GM18870 (cell line): ENCODE results near the gene SBNO2.

Experiments
- ATAC-seq: cut with Tn5 transposase; IDR thresholded peaks from one replicate; pipeline ENCODE4 v1.9.1; 2021; ENCODE audit warnings: moderate library complexity; ENCODE audit not compliant: unreplicated experiment

Gene SBNO2

GRCh38 chr19:1155352-1156304, 18.4 kb downstream of the SBNO2 start:
- no peak for ATAC-seq

- no peak for ATAC-seq
These were observed 19.2 kb downstream of the SBNO2 start for GRCh38 chr19:1154731-1155351.

GRCh38 chr19:1153891-1154730, 20.0 kb downstream of the SBNO2 start:
- ATAC-seq, result no peak

GRCh38 chr19:1151917-1152587, 22.0 kb downstream of the SBNO2 start:
- ATAC-seq, result no peak

- ATAC-seq, result no peak
These were observed 22.9 kb downstream of the SBNO2 start for GRCh38 chr19:1151037-1151724.

- ATAC-seq, result no peak
These were observed 23.6 kb downstream of the SBNO2 start for GRCh38 chr19:1150333-1151036.

GRCh38 chr19:1149259-1150045, 24.6 kb downstream of the SBNO2 start:
- ATAC-seq, result no peak

GRCh38 chr19:1147934-1148549, 26.0 kb downstream of the SBNO2 start:
- no peak for ATAC-seq

- ATAC-seq, result no peak
These were observed 26.9 kb downstream of the SBNO2 start for GRCh38 chr19:1146858-1147780.

GRCh38 chr19:1146412-1146699, 27.7 kb downstream of the SBNO2 start:
- ATAC-seq, result no peak

- no peak for ATAC-seq
These were observed 28.2 kb downstream of the SBNO2 start for GRCh38 chr19:1145635-1146411.

- no peak for ATAC-seq
These were observed 29.3 kb downstream of the SBNO2 start for GRCh38 chr19:1144741-1145140.

- ATAC-seq, result no peak
These were observed 30.2 kb downstream of the SBNO2 start for GRCh38 chr19:1143828-1144399.

- no peak for ATAC-seq
These were observed 32.1 kb downstream of the SBNO2 start for GRCh38 chr19:1141944-1142343.

GRCh38 chr19:1140272-1141027, 33.6 kb downstream of the SBNO2 start:
- ATAC-seq, result no peak

- ATAC-seq, result no peak
These were observed 34.9 kb downstream of the SBNO2 start for GRCh38 chr19:1139126-1139525.
